SK-N-MC (cell line): ENCODE data around the gene FXYD3.
"Not testable (repeated sequence)": the region's sequence is repeated elsewhere in the genome, so short reads cannot be mapped to it uniquely, and the experiment has no call there.

ENCODE experiments used
- DNase-seq: peaks from one replicate; pipeline ENCODE4 v3.0.0-alpha.2; 2011; ENCODE audit warnings: low read depth, low spot score
- H3K27ac ChIP-seq: fragments of 200-600 bp; sonication (generic); 2 replicates; pipeline ENCODE4 v1.5.1; 2016; ENCODE audit warnings: mixed run types
- H3K36me3 ChIP-seq: fragments of 200-600 bp; sonication (generic); 2 replicates; pipeline ENCODE4 v1.6.1; 2017; ENCODE audit warnings: antibody characterized with exemption, low read length, mixed read lengths; ENCODE audit not compliant: insufficient read depth
- H3K4me3 ChIP-seq: fragments of 200-600 bp; sonication (generic); 2 replicates; pipeline ENCODE4 v1.5.1; 2016
- H3K9ac ChIP-seq: fragments of 200-600 bp; sonication (generic); 2 replicates; pipeline ENCODE4 v1.8.0; 2017; ENCODE audit warnings: mixed run types, mixed read lengths; ENCODE audit not compliant: insufficient read length
- H3K9me3 ChIP-seq: fragments of 200-600 bp; sonication (generic); 2 replicates; pipeline ENCODE4 v1.6.1; 2017; ENCODE audit warnings: low read depth, mild to moderate bottlenecking, antibody characterized with exemption, low read length, moderate library complexity, mixed read lengths
- EZH2 ChIP-seq: fragments of 200-600 bp; sonication (generic); IDR thresholded peaks from one replicate; pipeline ENCODE4 v1.6.1; 2017; ENCODE audit warnings: antibody characterized with exemption
- FOXP2 ChIP-seq: optimal IDR thresholded peaks from 2 replicates; pipeline ENCODE3; 2011; ENCODE audit warnings: mild to moderate bottlenecking, moderate library complexity; ENCODE audit not compliant: insufficient read depth; ENCODE audit errors: extremely low read length, control extremely low read depth
- POLR2AphosphoS5 ChIP-seq: IDR thresholded peaks from 2 replicates; pipeline ENCODE4 v1.6.1; 2012; ENCODE audit warnings: mild to moderate bottlenecking, low read depth, low read length, borderline replicate concordance

Gene FXYD3

DNA sequence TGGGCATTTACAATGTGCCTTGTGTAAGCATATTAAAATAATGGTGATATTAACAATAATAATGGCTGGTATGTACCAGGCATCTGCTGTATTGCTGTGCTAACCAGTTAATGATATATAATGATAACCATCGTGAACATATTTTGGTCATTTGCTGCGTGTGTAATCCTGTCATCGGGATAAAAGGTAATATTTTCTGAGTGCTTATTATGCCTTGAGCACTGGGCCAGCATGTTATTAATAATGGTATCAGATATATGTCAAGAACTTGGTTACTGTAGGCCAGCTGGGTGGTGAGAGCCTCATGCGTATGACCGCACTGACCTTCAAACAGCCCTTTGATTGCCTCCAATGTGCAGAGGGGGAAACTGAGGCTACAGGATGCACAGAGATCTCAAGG is 22.2 kb upstream of the FXYD3 start:
- DNase-seq = no peak
- H3K9ac ChIP-seq = no peak overlapping the region
- H3K9me3 ChIP-seq = no peaks in the 10 kb centered on the region
- H3K36me3 ChIP-seq = no peaks in the 10 kb centered on the region
- no peak overlapping the region for H3K4me3 ChIP-seq
- no peak overlapping the region for H3K27ac ChIP-seq
- no peak for TF ChIP-seq EZH2
- TF ChIP-seq POLR2AphosphoS5 = no peak
- no peak for TF ChIP-seq FOXP2

DNA sequence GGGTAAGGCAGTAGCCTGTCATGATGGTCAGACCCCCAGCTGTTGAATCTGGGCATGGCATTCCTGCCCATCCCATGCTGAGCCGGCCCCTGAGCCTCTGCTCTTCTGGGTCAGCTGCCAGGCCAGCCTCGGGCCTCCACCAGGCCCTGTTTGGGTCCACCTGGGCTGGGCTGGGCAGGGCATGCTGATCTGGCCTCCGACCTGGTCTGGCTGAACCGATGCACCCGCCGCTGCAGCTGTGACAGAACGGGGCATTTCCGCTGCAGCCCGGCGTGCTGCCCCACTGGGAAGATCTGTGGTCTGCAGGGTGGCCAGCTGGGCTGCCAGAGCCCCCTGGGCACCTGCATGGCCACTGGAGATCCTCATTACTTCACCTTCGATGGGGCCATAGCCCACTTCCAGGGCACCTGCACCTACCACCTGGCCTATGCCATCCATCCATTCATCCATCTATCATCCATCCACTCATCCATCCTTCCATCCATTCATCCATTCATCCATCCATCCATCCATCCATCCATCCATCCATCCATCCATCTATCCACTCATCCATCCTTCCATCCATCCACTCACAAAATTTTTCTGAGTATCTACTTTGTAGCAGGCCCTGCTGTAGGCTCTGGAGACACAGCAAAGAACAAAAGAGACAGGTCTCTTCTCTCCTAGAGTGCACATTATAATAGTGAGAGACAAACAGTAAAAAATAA is 21.5 kb upstream of the FXYD3 start:
- H3K36me3 ChIP-seq = no peaks in the 10 kb centered on the region
- no peak for TF ChIP-seq FOXP2
- no peak for TF ChIP-seq EZH2
- no peak for TF ChIP-seq POLR2AphosphoS5
- H3K27ac ChIP-seq = no peak overlapping the region
- H3K9ac ChIP-seq = no peak overlapping the region
- no peaks in the 10 kb centered on the region for H3K9me3 ChIP-seq
- no peak for DNase-seq
- H3K4me3 ChIP-seq = no peak overlapping the region

DNA sequence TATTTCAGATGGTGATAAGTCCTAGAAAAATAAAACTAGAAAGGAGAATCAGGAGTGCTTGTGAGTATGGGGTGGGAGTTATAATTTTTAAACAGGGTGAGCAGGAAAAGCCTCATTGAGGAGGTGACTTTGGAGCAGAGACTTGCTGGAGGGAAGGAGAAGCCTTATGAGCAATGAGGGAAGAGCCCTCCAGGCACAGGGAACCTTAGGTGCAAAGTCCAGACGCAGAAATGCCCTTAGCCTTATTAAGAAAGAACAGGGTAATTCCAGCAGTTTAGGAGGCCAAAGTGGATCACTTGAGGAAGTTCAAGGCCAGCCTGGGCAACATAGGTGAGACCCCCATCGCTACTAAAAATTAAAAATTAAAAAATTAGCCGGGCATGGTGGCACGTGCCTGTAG is 21.0 kb upstream of the FXYD3 start:
- H3K27ac ChIP-seq = no peak overlapping the region
- DNase-seq = no peak
- TF ChIP-seq EZH2 = no peak
- no peak for TF ChIP-seq POLR2AphosphoS5
- no peak for TF ChIP-seq FOXP2
- no peaks in the 10 kb centered on the region for H3K9me3 ChIP-seq
- H3K9ac ChIP-seq = no peak overlapping the region
- H3K36me3 ChIP-seq = no peaks in the 10 kb centered on the region
- H3K4me3 ChIP-seq = no peak overlapping the region

DNA sequence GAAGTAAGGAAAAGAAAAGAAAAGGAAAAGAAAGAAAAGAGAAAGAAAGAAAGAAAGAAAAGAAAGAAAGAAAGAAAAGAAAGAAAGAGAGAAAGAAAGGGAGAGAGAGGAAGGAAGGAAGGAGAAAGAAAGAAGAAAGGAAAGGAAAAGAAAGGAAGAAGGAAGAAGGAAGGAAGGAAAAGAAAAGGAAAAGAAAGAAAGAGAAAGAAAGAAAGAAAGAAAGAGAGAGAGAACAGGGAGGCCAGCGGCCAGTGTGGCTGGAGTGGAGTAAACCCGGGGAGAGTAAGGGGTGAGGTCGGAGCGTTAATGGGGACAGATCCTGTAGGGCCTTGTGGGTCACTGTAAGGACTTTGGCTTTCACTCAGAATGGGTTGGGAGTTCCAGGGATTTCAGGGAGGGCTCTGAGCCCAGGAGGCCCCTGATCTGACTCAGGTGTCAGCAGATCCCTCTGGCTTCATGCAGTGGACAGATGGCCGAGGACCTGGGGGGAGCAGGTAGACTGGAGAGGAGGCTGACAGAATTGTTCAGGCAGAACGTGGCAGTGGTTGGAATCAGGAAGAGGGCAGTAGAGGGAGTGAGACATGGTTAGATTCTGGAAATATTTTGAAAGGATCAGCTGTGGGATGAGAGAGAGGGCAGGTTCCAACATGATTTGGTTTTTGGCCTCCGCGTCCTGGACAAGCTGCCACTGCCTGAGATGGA is 19.8 kb upstream of the FXYD3 start:
- Histone ChIP-seq H3K4me3 (no peak overlapping the region), H3K27ac (no peak overlapping the region), H3K9ac (no peak overlapping the region), H3K9me3 (no peaks in the 10 kb centered on the region), H3K36me3 (no peaks in the 10 kb centered on the region)
- DNase-seq = no peak
- no peak for TF ChIP-seq EZH2
- no peak for TF ChIP-seq POLR2AphosphoS5
- no peak for TF ChIP-seq FOXP2

DNA sequence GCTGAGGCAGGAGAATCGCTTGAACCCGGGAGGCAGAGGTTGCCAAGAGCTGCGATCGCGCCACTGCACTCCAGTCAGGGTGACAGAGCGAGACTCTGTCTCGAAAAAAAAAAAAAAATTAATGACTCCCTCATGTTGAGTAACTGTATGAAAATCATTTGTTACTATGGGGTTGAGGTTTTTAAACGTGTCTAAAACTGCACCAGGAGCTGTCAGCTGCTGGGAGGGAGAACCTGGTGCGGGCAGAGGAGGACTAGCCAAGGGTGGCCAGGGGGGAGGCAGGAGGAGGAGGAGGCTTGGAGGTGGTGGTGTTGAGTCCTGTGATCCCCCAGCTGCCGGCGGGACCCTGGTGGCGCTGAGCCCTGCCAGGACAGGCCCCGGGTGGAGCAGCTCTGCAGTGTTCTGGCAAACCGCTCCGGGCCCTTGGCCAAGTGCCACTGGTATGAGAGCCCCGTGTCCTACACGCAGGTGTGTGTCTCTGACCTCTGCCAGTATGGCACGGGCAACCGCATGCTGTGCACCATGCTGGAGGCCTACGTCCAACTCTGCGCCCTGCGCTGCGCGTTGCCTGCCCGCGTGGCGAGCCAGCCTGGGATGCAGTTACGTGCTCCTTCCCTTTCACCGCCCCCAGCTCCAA is 17.1 kb upstream of the FXYD3 start:
- Histone ChIP-seq H3K36me3 (no peaks in the 10 kb centered on the region), H3K4me3 (no peak overlapping the region), H3K9me3 (no peaks in the 10 kb centered on the region), H3K27ac (no peak overlapping the region), H3K9ac (no peak overlapping the region)
- TF ChIP-seq POLR2AphosphoS5 (no peak), EZH2 (no peak)
- no peak for DNase-seq

DNA sequence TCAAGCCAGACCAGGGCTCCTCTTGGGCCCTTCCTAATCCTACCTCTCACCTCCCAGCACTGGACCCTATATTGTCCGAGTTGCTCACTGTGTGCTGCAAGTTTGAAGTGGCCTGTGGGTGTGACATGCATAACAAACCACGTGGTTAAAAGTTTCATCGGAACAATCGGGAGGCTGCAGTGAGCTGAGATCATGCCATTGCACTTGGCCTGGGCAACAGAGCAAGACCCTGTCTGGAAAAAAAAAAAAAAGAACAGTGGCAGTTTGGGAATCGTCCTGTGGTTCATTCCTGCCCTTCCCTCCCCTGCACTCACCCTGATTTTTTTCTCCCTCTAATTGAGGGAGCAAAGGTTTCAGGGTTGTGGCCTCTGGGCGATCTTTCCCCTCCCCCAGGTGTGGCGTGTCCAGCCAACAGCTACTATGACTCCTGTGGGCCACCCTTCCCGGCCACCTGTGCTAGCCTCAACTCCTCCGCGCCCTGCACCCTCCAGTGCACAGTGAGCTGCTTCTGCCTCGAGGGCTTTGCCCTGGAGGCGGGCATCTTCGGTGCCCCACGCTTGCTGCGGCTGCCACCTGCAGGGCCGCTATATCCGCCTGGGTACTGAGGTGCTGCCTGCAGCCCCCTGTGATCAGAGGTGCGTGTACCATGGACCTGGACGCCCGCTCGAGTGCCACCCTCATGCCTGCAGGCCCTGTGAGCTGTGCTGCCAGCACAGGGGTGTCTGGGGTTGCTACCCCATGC is 16.3 kb upstream of the FXYD3 start:
- no peaks in the 10 kb centered on the region for H3K9me3 ChIP-seq
- H3K27ac ChIP-seq = no peak overlapping the region
- TF ChIP-seq FOXP2 (no peak), POLR2AphosphoS5 (no peak), EZH2 (no peak)
- H3K4me3 ChIP-seq = no peak overlapping the region
- no peaks in the 10 kb centered on the region for H3K36me3 ChIP-seq
- no peak overlapping the region for H3K9ac ChIP-seq
- no peak for DNase-seq

DNA sequence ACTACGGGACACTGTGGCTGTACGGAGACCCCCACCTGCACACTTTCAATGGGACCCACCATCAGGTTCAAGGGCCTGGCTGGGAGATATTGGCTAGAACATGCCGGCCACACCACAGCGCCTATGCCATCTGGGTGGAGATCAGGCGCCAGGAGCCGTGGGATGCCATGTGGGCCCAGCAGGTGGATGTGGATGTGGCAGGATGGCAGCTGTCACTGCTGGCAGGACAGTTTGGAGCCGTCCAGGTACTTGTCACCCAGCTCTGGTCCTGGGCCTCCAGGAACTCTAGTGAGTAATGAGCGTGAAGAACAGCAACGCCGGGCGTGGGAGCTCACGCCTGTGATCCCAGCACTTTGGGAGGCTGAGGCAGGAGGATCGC is 15.7 kb upstream of the FXYD3 start:
- no peak for DNase-seq
- H3K4me3 ChIP-seq = no peak overlapping the region
- no peak for TF ChIP-seq EZH2
- no peak for TF ChIP-seq FOXP2
- TF ChIP-seq POLR2AphosphoS5 = no peak

DNA sequence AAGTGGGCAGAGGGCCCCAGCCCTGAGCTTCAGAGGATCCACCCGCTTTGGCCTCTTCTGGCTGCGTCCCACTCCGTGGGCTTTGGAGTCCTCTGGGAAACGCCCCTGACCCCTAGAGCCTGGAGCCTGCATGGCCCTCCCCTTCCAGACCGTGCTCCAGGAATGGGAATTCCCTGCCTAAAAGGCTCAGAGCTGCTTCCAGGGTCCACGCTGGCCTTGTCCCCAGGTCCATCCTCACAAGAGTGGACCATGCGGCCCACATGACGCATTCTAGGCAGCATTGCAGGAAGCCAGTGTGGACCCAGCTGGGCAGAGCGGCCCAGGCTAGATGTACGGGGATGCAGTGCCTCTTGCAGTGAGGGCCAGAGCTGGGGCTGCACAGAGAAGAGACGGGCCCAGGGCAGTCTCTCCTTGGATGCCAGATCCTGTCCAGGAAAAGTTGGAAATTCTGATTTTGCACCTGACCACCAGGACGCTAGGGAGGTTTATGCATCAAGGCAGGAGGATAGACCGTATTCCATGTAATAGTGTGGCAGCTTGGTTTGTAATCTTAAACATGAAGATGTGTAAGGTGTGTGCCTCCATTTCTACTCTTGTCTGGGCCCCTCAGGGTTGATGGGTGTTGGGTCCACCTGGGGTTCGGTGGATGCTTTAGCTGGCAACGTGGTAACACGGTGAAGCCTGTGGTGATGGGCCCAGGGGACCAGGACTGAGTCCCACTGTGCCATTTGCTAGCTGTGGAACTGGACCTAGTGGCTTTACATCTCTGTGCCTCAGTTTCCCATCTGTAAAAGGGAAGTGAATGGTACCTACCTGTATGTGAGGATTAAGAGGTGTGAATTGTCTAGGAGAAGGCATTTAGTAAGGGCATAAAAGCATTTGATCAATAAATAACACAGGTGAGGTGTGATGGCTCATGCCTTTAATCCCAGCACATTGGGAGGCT is 14.8 kb upstream of the FXYD3 start:
- DNase-seq = no peak
- Histone ChIP-seq H3K4me3 (no peak overlapping the region), H3K9ac (no peak overlapping the region), H3K27ac (no peak overlapping the region), H3K9me3 (no peaks in the 10 kb centered on the region), H3K36me3 (no peaks in the 10 kb centered on the region)
- TF ChIP-seq EZH2 (no peak), POLR2AphosphoS5 (no peak), FOXP2 (no peak)

More for the DNA sequence above, 15.7 kb upstream of the FXYD3 start:
- Histone ChIP-seq H3K9ac (no peak overlapping the region), H3K9me3 (no peaks in the 10 kb centered on the region), H3K27ac (no peak overlapping the region), H3K36me3 (no peaks in the 10 kb centered on the region)

DNA sequence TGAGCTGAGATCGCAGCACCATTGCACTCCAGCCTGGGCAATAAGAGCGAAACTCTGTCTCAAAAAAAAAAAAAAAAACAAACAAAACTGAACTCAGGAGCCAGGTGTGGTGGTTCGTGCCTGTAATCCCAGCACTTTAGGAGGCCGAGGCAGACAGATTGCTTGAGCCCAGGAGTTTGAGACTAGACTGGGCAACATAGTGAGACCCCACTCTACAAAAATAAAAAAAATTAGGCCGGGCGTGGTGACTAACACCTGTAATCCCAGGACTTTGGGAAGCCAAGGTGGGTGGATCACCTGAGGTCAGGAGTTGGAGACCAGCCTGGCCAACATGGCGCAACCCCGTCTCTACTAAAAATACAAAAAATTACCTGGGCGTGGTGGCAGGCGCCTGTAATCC is 13.7 kb upstream of the FXYD3 start:
- not testable (repeated sequence) for H3K4me3 ChIP-seq, H3K9me3 ChIP-seq, H3K9ac ChIP-seq, H3K36me3 ChIP-seq, H3K27ac ChIP-seq, DNase-seq

DNA sequence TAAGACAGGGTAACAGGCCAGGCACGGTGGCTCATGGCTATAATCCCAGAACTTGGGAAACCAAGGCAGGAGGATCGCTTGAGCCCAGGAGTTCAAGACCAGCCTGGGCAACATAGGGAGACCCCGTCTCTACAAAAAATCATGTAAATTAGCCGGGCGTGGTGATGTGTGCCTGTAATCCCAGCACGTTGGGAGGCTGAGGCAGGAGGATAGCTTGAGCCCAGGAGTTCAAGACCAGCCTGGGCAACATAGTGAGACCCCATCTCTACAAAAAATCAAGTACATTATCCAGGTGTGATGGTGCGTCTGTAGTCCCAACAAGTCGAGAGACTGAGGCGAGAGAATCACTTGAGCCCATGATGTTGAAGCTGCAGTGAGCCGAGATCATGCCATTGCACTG is 12.0 kb upstream of the FXYD3 start:
- not testable (repeated sequence) for H3K27ac ChIP-seq, DNase-seq, H3K9ac ChIP-seq, H3K9me3 ChIP-seq, H3K36me3 ChIP-seq, H3K4me3 ChIP-seq
